ENCODE data around the gene OTUD5.
A peak's percentile ranks its signal among the peaks of the same experiment; 100 is the strongest.

OTUD5 gene

GRCh38 chrX:48938721-48939425, 18.5 kb downstream of the OTUD5 start:
- Histone ChIP-seq H3K4me1 (ENCODE audit: control insufficient read depth, insufficient read depth, low read length, poor library complexity, severe bottlenecking) (peaks cover 82% of the 10 kb centered on the region), H3K4me3 (ENCODE audit: insufficient read depth, low read depth, low read length, poor library complexity, severe bottlenecking) (no peak overlapping the region), H3K27ac (ENCODE audit: insufficient read depth, low read length, poor library complexity, severe bottlenecking) (peak overlapping the region; percentile 96), H3K36me3 (ENCODE audit: control insufficient read depth, insufficient read depth, low read length) (peaks cover 9% of the 10 kb centered on the region), H3K27me3 (replicated peaks; ENCODE audit: control insufficient read depth, insufficient read depth, low read length, poor library complexity, severe bottlenecking) (no peaks in the 10 kb centered on the region), H3K9me3 (ENCODE audit: control insufficient read depth, low read length) (no peaks in the 10 kb centered on the region)
- DNase-seq, result peak; percentile 53 to 63 (median 58)

DNA sequence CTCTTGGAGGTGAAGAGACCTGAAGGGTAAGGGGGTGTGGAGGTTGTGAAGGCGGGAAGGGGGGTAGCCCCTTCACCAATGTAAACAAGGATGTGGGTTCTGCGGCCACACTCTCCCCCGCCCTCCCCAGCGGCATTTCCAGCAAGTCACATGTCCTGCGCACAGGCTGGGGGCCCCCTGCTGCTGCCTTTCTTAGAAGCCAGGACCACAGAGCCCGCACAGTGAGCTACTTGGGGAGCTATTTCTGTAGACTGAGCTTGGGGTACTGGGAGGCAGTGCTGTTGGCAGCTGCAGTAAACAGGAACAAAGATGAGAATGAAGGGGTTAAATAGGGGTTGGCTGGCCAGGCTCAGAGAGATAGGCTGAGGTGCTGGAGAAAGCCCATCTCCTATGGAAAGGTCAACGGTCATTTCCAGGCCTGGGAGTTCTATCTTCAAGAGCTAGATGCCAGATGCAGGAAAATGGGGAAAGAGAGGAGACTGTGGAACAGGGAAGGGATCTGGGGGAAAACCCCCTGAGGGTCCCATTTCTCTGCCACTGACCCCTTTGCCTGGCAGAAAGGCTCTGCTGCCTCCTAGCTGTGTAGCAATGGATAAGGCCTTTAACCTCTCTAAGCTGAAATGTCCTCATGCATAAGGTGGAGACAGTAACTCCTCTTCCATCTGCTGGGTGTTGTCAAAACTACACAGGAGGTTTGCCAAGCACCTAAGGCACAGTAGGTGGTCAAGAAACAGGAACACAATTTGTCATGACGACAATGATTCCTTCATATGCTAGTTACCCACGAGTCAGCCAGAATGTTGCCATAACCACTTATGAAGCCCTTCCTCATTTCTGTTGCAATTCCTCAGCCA, 20.1 kb downstream of the OTUD5 start:
- Histone ChIP-seq H3K27ac (ENCODE audit: insufficient read depth, low read length, poor library complexity, severe bottlenecking) (peak overlapping the region; percentile 96), H3K36me3 (ENCODE audit: control insufficient read depth, insufficient read depth, low read length) (peaks cover 7% of the 10 kb centered on the region), H3K9me3 (ENCODE audit: control insufficient read depth, low read length) (no peaks in the 10 kb centered on the region), H3K4me3 (ENCODE audit: insufficient read depth, low read depth, low read length, poor library complexity, severe bottlenecking) (peak overlapping the region; percentile 38), H3K4me1 (ENCODE audit: control insufficient read depth, insufficient read depth, low read length, poor library complexity, severe bottlenecking) (peaks cover 72% of the 10 kb centered on the region), H3K27me3 (replicated peaks; ENCODE audit: control insufficient read depth, insufficient read depth, low read length, poor library complexity, severe bottlenecking) (no peaks in the 10 kb centered on the region)
- DNase-seq, result peak; percentile 78 to 86 (median 82)

- Histone ChIP-seq H3K9me3 (ENCODE audit: control insufficient read depth, low read length) (no peaks in the 10 kb centered on the region), H3K27ac (ENCODE audit: insufficient read depth, low read length, poor library complexity, severe bottlenecking) (peak overlapping the region; percentile 96), H3K27me3 (replicated peaks; ENCODE audit: control insufficient read depth, insufficient read depth, low read length, poor library complexity, severe bottlenecking) (no peaks in the 10 kb centered on the region), H3K4me1 (ENCODE audit: control insufficient read depth, insufficient read depth, low read length, poor library complexity, severe bottlenecking) (peaks cover 66% of the 10 kb centered on the region), H3K4me3 (ENCODE audit: insufficient read depth, low read depth, low read length, poor library complexity, severe bottlenecking) (peak overlapping the region; percentile 38), H3K36me3 (ENCODE audit: control insufficient read depth, insufficient read depth, low read length) (peaks cover 7% of the 10 kb centered on the region)
- DNase-seq, result no peak
Measured at GRCh38 chrX:48936429-48937053, 20.9 kb downstream of the OTUD5 start.

DNA sequence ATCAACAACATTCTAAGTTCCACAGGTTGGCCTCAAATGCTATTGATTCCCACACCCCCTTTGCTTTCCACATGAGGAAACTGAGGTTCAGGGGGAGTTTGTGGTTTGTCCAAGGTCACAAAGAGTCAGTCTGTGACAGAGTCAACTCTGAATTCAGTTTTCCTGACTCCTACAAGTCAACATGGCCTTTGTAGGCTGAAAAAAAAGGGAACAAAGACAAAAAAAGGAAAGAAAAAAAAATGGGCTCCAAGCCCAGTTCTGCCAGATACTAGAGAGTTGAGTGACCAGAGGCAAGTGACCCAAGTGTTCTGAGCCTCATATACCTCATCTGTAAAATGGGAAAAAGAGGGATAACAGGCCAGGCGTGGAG, 22.1 kb downstream of the OTUD5 start:
- Histone ChIP-seq H3K4me1 (ENCODE audit: control insufficient read depth, insufficient read depth, low read length, poor library complexity, severe bottlenecking) (peaks cover 57% of the 10 kb centered on the region), H3K4me3 (ENCODE audit: insufficient read depth, low read depth, low read length, poor library complexity, severe bottlenecking) (no peak overlapping the region), H3K27me3 (replicated peaks; ENCODE audit: control insufficient read depth, insufficient read depth, low read length, poor library complexity, severe bottlenecking) (no peaks in the 10 kb centered on the region), H3K27ac (ENCODE audit: insufficient read depth, low read length, poor library complexity, severe bottlenecking) (peak overlapping the region; percentile 74), H3K9me3 (ENCODE audit: control insufficient read depth, low read length) (no peaks in the 10 kb centered on the region), H3K36me3 (ENCODE audit: control insufficient read depth, insufficient read depth, low read length) (peaks cover 7% of the 10 kb centered on the region)
- DNase-seq, result no peak

GRCh38 chrX:48934581-48935300, 22.7 kb downstream of the OTUD5 start:
- no peak overlapping the region for H3K4me3 ChIP-seq (ENCODE audit: insufficient read depth, low read depth, low read length, poor library complexity, severe bottlenecking)

GRCh38 chrX:48933757-48934156, 23.6 kb downstream of the OTUD5 start:
- H3K4me1 ChIP-seq (ENCODE audit: control insufficient read depth, insufficient read depth, low read length, poor library complexity, severe bottlenecking), result peaks cover 42% of the 10 kb centered on the region
- no peaks in the 10 kb centered on the region for H3K9me3 ChIP-seq (ENCODE audit: control insufficient read depth, low read length)
- H3K27me3 ChIP-seq (replicated peaks; ENCODE audit: control insufficient read depth, insufficient read depth, low read length, poor library complexity, severe bottlenecking), result no peaks in the 10 kb centered on the region
- peak overlapping the region; percentile 74 for H3K27ac ChIP-seq (ENCODE audit: insufficient read depth, low read length, poor library complexity, severe bottlenecking)
- no peak overlapping the region for H3K4me3 ChIP-seq (ENCODE audit: insufficient read depth, low read depth, low read length, poor library complexity, severe bottlenecking)
- DNase-seq, result no peak
- peaks cover 7% of the 10 kb centered on the region for H3K36me3 ChIP-seq (ENCODE audit: control insufficient read depth, insufficient read depth, low read length)

More at GRCh38 chrX:48934581-48935300, 22.7 kb downstream of the OTUD5 start:
- Histone ChIP-seq H3K9me3 (ENCODE audit: control insufficient read depth, low read length) (no peaks in the 10 kb centered on the region), H3K4me1 (ENCODE audit: control insufficient read depth, insufficient read depth, low read length, poor library complexity, severe bottlenecking) (peaks cover 52% of the 10 kb centered on the region), H3K36me3 (ENCODE audit: control insufficient read depth, insufficient read depth, low read length) (peaks cover 7% of the 10 kb centered on the region), H3K27me3 (replicated peaks; ENCODE audit: control insufficient read depth, insufficient read depth, low read length, poor library complexity, severe bottlenecking) (no peaks in the 10 kb centered on the region), H3K27ac (ENCODE audit: insufficient read depth, low read length, poor library complexity, severe bottlenecking) (peak overlapping the region; percentile 74)
- peak in 1 of 3 donors; percentile 25 for DNase-seq

- no peaks in the 10 kb centered on the region for H3K27me3 ChIP-seq (replicated peaks; ENCODE audit: control insufficient read depth, insufficient read depth, low read length, poor library complexity, severe bottlenecking)
- H3K9me3 ChIP-seq (ENCODE audit: control insufficient read depth, low read length), result no peaks in the 10 kb centered on the region
- no peak overlapping the region for H3K4me3 ChIP-seq (ENCODE audit: insufficient read depth, low read depth, low read length, poor library complexity, severe bottlenecking)
- DNase-seq, result no peak
- H3K36me3 ChIP-seq (ENCODE audit: control insufficient read depth, insufficient read depth, low read length), result peaks cover 20% of the 10 kb centered on the region
- H3K27ac ChIP-seq (ENCODE audit: insufficient read depth, low read length, poor library complexity, severe bottlenecking), result no peak overlapping the region
- H3K4me1 ChIP-seq (ENCODE audit: control insufficient read depth, insufficient read depth, low read length, poor library complexity, severe bottlenecking), result peaks cover 12% of the 10 kb centered on the region
Measured at GRCh38 chrX:48927736-48928382, 29.5 kb downstream of the OTUD5 start.

DNA sequence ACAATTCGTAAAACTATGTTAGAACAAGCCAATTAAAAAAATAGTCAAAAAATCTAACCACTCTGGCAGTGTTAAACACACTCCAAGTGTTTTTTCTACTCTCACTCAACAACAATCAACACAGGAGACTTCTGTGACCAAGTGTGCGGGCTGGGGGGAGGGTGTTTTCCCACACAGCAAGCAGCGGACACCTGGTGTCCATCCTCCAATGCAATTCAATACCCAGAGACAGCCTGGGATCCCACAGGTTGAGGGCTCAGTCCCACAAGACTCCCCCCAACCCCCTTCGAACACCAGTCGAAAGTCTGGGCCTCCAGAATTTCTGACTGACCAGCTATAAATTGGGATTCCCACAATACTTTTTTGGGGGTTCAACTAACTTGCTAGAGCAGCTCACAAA, 30.3 kb downstream of the OTUD5 start:
- Histone ChIP-seq H3K36me3 (ENCODE audit: control insufficient read depth, insufficient read depth, low read length) (peaks cover 20% of the 10 kb centered on the region), H3K27ac (ENCODE audit: insufficient read depth, low read length, poor library complexity, severe bottlenecking) (no peak overlapping the region), H3K4me1 (ENCODE audit: control insufficient read depth, insufficient read depth, low read length, poor library complexity, severe bottlenecking) (peaks cover 15% of the 10 kb centered on the region), H3K27me3 (replicated peaks; ENCODE audit: control insufficient read depth, insufficient read depth, low read length, poor library complexity, severe bottlenecking) (no peaks in the 10 kb centered on the region), H3K9me3 (ENCODE audit: control insufficient read depth, low read length) (no peaks in the 10 kb centered on the region), H3K4me3 (ENCODE audit: insufficient read depth, low read depth, low read length, poor library complexity, severe bottlenecking) (no peak overlapping the region)
- no peak for DNase-seq

DNA sequence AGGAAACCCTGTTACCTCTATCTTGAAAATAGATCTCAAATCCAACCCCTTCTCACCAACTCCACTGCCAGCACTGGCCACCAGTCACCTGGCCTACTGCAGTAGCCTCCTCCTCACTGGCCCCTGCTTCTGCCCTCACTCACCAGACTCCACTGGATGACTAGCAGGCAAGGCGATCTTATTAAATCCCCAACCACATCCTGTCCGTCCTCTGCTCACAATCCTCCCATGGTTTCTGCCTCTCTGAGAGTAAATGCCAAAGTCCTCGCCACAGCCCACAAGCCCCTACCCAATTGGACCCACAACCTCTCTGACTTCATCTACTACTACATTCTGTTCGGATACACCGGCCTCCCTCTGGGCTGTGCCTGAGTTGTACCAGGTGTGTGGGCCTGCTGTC, 33.1 kb downstream of the OTUD5 start:
- peaks cover 31% of the 10 kb centered on the region for H3K4me1 ChIP-seq (ENCODE audit: control insufficient read depth, insufficient read depth, low read length, poor library complexity, severe bottlenecking)
- H3K36me3 ChIP-seq (ENCODE audit: control insufficient read depth, insufficient read depth, low read length), result peaks cover 20% of the 10 kb centered on the region
- no peaks in the 10 kb centered on the region for H3K27me3 ChIP-seq (replicated peaks; ENCODE audit: control insufficient read depth, insufficient read depth, low read length, poor library complexity, severe bottlenecking)
- H3K9me3 ChIP-seq (ENCODE audit: control insufficient read depth, low read length), result no peaks in the 10 kb centered on the region
- peak overlapping the region; percentile 18 for H3K27ac ChIP-seq (ENCODE audit: insufficient read depth, low read length, poor library complexity, severe bottlenecking)
- H3K4me3 ChIP-seq (ENCODE audit: insufficient read depth, low read depth, low read length, poor library complexity, severe bottlenecking), result no peak overlapping the region
- DNase-seq, result no peak

Data from effector memory CD4-positive, alpha-beta T cell (primary cell).